GM19455 (cell line): ENCODE results near the gene COA1.

Experiments
- ATAC-seq: cut with Tn5 transposase; IDR thresholded peaks from one replicate; pipeline ENCODE4 v1.9.1; 2021; ENCODE audit not compliant: unreplicated experiment

The COA1 gene

DNA sequence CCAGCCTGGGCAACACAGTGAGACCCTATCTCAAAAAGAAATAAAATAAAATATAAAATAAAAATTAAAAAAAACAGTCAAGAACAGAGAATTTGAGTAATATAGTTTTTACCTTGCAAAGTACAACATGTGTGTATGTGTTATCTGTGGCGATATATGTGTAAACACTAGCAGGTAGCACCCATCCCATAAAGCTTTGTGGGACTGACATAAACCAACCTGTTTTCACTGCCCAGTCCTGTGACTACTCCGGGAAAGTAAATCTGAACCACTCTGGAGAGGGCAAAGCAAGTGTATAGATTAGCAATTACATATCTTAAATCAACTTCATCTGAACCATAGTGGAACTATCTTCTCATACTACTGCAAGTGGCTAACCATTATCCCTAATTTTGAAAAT is 72.3 kb downstream of the COA1 start:
- no peak for ATAC-seq

DNA sequence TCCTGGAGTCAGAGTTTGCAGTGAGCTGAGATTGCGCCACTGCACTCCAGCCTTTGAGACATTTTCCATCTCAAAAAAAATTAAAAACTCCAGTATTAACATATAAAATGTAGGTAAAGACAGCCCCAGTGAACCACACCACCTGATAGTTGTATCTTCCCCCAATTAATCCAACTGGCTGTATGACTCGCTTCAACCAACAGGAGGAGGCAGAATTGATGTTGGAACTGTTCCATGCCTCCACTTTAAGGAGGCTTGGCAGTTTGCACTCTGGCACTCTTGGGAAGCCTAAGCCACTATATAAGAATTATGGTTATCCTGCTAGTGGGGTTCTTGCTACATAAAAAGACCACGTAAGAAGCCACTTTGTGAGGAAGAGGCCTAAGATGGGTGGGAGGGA is 73.7 kb downstream of the COA1 start:
- no peak for ATAC-seq

DNA sequence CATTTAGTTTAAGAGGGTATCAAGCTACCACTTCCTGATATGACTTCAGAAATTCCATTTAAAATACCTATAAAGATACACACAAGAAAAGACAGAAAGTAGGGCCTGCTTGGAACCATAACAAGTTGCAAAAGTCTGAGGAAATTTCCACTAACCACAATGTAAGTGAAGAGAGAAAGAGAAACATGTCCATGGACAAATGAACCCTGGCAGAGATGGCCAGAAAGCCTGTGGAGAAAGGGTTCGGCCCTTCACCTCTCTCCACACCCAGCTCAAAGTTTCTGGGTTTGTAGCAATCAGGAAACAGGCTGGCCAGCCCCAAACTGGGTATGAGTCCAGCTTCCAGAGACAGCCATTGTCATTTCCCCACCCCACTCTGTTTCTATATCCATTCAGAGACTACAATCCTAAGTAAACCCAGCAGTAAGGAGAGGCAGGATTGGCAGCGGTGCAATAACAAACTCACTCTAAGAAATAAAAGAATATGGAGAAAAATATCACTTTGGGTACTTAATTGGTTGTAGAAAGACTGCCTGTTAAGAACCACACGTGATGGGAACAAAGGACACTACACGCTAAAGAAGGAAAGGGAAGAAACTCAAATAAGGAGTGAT is 75.3 kb downstream of the COA1 start:
- no peak for ATAC-seq

DNA sequence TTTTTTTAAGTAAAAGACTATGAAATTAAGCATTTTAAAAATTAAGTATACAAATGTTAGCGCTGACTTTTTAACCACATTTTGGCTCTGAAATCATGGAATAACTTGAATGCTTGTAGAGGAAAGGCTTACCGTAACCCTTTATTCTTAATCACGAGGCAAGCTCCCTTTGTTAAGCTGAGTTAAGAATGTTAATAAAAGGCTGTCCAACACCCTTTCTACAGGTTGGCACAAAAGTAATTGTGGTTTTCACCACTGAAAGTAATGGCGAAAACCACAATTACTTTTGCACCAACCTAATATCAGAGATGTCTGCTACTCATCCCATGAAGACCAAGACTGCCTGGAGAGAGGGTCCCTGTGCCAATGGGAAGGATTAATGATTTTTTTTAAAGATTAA is 75.9 kb downstream of the COA1 start:
- ATAC-seq: no peak

DNA sequence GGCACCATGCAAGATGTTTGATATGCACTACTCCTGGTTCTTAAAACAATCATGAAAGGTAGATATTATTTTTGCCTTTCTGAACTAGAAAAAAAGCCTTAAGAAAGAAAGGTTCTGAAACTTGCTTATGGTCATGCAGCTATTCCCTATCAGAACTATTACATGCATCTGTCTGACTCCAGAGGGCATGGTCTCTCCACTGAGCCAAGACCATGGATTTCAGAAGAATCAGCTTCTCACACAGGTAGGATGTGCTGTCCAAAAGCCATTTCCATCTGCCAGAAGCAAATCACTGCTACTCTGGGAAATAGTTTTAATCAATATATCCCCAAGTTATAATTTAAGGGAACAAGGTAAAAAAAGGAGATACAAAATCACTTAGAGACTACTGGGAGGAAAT is 77.0 kb downstream of the COA1 start:
- ATAC-seq: no peak

DNA sequence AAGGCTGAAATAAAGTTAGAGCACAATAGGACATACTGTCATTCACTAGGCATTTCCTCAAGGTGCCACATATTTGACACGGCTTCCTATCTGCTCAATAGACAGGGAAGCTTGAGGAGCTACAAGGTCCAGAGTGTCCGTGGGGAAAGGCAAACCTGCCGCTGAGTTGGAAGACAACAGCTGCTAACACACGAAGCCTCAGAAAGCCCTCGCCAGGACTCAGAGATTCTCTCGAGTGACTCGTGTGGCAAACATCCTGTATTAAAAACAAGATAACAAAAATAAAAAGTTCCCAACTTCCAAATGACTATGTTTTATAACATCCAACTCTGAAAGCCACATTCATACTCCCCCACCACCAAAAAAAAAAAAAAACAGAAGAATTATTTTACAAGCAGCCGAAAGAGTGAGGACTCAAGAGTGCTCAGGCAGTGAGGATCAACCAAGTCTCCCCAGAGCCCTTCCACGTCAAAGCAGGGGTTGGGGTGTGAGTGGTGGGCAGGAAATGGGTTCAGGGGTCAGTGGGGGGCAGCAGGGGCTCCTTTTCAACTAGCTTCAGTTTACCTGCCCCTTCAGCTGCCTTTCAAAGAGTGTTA is 78.8 kb downstream of the COA1 start:
- no peak for ATAC-seq

DNA sequence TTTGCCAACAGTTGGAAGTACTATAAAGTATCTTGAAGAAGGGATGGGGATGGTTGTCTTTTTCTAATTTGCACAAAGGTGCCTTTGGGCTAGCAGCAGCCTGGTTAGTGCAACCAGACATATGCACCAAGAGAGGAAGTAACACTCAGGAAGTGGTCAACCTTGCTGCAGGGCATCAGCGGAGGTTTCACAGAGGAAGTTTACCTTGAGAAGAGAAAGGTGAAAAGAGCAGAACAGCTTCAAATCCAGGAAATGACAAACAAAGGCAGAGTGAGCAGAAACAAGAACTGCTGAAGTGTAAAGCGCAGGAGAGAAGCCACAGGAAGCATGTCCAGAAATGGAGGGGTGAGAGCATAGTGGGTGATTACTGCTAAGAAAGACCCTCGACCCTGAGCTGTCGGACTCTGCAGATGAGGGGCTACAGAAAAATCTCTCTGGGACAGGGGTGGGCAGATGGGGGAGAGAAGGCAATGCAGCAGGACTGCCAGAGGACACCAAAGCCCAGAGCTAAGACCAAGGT is 79.5 kb downstream of the COA1 start:
- ATAC-seq: peak; percentile 64

DNA sequence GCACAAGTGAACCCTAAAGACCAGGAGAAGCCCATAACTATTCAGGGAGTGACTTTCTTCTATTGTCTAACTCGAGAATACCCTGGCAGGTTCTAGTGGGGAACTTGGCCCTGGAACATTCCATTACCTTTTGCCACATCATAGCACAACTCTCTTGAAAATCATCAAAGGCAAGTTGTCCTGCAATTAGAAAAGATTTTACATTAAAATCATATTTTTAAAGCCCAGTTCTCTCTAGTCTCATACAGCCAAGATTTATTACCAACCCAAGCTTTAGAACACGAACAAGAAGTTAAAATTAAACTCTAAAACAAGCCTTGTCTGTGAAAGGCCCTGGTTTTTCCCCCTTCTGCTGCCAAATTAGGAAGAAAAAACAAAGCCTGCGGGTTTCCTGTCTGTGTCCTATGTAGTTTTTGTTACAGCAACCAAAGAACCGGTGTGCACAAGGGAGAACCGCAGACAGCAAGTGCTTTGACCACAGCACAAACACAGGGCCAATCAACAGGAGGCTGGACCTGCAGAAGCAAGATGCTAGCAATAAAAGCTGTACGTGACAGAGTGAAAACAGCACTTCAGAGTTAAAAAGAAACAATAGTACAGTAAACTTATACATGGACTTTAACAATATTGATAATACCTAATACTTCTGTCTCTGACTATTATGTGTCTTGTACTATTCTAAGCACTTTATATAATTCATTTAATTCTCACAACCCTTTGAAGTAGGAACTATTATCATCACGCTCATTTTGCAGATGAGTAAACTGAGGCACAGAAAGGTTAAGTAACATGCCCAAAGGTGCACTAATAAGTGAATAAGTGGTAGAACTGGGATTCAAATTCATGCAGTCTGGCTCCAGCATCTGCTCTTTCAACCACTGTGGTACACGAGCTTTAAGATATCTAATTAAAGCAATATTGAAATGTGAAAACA is 80.6 kb downstream of the COA1 start:
- peak; percentile 63 for ATAC-seq

DNA sequence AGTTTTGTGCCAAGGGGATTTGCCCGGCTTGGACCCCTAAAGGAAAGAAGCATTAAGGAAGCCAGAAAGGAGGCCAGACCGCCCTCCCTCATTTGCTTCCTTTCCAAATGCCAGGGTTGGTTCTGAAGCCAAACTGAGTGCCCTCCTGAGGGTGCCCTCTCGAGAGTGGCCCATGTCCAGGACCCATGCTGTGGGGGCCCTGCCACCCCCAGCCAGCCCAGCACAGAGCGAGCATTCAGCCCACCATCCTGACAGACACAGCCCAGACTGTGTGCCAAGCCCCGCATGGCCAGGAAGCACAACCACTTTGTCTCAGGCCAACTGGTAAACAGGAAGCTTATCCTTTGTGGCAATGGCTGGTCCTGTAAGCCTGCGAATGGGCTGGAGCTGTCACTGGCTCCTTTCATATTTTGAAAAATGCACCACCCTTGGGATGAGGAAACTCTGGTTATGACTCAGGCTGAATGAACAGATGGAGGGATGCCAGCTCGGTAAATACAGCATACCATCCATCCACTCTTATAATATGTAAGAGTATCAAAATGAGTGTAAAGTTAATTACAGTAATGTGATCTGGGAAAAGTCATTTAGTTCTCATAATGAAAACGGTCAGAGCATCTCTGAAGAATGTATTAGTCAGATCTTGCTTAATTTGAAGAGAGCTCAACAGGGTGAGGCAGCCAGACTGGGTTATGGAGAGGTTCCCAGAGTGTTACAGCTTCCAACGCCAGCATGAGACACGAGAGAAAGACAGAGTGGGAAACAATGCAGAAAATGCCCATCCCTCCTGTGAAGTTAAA is 81.5 kb downstream of the COA1 start:
- ATAC-seq: no peak

DNA sequence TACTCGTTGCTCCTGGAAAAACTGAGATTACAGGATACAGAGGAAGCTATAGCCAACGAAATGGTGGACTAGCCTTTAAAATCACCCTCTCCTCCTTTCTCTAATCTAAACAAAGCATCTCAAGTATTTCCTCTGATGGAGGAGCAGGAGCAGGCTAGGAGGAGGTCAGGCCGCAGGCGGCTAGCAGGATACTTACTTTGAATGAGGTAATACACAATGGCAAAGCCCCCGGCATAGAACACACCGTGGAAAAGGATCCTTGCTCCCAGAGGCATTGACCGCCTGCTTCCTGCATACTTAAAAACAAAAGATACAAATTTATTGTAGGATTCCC is 82.0 kb downstream of the COA1 start:
- ATAC-seq: no peak

DNA sequence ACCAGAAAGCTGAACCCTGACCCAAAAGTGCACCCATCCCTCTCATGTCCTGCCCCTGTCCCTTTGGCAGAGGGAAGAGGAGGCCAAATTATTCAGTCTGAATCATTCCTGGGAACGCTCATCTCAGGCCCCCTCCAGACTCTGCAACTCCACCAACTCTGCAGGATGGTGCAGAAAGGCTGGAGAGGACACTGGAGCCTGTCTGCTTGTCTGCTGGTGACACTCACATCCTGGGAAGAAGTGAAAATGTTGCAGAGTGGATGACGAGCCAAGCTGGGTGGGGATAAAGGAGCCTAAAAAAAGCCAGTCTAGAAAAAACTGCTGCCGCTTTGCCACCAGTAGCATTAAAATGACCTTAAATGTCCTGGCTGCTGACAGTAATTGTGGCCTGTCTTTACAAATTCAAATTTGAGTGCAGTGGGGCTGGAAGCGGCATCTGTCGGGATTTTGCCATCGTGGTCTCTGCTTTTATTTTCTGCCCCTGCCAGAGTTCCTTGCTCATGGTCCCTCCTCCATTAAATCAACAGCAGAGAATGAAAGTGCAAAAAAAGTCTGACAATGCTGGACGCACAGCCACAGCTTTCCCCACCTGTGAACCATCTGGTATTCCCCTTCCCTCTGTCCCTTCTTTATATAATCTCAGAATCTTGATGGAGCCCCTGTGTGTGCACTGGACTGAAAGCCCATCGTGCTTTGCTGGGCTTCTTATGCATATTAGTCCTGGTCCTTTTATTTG is 82.6 kb downstream of the COA1 start:
- no peak for ATAC-seq

DNA sequence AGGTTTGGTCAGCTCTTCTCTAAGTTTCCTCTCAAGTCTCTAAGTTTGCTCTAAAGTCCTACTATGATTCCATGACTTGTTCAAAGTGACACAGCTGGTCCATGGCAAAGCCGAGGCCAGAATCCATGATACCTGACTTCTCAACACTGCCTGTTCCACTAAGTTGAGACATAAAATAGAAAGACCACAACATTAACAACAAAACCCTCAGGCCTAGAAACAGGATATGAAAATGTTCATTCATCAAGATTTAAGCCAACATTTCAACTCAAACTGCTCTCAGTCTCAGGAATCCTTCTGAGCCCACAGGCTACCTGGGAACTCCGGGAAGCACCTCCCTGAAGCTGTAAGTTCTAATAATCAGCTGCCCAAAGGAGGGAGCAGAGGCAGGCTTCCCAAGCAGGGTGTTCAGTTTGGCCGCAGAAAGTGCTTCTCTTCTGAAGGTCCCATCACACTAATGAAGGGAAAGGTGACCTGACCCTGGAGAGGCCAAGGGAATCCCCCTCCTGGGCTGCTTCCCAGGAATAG is 83.6 kb downstream of the COA1 start:
- no peak for ATAC-seq

DNA sequence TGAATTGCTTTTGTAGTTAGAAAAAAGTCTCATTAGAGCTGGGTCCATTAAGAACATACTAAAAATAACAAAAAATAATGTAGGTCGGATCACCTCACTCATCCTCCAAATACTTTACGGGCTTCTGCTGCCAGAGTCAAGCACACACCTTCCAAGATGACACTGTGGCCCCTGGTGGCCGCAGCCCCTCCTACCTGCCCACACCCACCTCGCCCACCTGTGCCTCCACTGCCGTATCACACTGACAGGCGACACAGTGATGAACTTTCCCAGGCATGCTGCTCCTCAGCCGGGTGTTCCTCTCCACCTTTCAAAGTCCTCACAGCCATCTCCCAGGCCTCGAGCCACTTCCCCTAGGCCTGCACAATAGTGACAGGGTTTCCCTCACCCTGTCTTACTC is 85.5 kb downstream of the COA1 start:
- no peak for ATAC-seq

DNA sequence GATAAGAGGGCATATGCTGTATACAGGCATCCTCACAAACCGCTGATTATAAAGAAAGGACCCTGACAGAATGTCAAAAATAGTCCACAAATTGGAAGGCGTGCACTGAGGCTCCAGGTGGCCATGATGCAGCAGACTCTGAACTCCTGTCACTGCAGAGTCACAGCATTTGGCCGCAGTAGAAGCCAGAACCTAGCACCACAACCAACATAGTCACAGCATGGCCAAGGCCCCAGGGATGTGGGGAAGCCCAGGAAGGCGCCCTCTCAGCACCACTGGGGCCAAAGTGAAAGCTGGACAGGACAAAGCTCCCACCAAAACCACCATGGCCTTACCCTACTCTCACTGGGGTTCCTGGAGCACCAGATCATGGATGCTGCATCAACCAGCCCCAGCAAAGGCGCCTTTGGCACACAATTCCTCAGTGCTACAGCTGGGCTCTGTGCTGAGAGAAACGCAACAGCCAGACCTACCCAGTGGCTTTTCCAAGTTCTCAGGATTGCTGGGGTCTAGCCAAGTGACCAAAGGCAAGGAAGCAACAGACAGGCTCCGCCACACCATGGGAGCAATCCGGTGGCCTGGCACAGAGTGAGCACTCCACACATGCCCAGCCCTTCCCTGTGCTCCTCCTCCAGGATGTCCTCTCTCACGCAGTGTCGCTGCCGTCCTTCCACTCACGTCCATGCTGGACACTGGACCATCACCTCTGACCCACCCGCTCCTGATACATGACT is 86.3 kb downstream of the COA1 start:
- ATAC-seq: no peak

DNA sequence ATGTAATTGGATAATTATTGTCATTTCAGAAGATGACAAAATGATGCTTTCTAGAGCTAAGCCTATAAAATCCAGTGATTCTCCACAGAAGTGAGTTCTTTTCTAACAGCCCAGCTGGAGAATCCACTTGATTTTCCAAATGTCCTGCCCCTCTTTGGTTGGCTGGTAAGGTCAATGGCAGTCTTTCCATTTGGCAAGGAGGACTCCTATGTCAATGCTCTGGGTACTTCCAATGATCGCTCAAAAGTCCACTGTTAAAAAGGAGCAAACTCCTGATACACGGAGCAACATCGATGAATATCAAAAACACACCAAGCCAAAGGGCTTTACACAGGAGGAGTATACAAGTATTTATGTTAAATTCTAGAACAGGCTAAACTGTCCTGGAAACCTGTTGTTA is 88.6 kb downstream of the COA1 start:
- ATAC-seq: no peak

DNA sequence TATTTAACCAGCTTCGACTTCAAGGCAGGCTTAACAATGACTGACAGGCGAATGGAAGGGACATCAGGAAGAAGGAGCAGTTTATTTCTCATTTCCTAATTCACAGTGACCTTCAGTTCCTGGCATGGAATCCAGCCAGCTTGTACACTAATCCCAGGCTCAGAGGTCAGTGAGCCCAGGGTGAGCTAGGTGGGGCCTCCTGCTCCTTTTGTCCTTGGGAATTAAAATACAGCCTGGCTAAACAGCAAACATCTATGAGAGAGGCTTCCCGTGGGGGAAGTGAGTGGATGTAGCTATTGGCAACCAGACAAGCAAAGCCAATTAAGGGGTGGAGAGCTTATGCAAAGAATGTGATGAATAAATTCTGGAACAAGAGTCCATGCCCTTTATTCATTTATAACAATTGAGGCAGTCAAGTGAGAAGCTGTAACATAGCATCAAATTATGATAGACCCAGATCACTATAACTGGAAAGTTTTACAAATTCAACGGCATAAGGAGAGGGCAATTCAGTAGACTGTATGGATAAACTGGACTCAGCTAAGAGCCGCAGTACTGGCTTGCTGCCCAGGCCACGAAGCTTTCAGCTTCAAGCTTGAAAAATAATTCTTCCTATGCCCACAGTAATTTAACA is 89.3 kb downstream of the COA1 start:
- ATAC-seq: no peak

DNA sequence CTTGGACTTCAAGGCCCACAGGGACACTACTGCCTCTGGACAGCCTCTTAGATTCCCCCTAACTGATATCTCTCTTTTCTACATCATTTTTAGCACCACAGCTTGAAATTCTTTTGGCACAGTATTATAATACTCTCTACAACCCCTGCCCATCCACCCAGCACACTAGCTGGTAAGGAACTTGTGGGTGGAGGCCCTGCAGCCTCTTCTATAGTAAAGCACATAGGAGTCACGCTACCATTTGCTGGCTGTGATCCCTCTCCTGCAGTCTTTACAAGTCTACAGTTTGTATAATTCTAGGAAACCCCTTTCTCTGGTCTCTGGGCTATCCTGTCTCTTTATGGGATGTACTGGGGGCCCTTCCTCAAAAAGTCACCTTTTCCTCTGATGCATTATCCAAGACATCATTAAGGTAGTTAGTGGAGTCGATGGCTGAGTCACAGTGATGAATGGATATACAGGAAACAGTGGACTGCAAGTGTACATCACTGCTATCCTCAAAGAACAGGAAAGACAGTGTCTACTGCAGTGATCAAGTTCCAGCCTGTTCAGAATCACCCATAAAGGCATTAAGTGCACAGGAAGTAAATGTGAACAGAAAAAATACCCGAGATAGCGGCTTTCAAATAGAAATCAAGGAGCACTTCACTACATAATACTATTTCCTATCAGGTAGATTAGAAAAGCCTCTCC is 92.1 kb downstream of the COA1 start:
- ATAC-seq: no peak

DNA sequence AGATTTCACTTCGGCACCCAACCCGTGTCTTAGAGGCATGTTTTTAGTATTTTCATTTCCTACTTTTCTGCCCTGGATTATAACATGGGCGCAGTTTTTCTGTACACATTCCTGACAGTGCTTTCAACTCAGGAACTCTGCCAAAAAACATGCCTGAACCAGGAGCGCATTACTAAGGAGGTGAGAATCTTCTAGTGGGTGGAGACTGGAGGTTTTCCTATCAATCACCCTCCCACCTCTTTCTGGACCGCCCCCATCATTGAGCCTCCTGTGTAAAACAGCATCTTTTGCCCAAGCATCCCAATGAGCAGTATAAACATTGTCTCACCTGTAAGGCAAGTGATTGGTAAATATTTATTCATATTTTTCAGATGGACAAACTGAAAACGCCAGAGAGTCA is 93.2 kb downstream of the COA1 start:
- no peak for ATAC-seq

DNA sequence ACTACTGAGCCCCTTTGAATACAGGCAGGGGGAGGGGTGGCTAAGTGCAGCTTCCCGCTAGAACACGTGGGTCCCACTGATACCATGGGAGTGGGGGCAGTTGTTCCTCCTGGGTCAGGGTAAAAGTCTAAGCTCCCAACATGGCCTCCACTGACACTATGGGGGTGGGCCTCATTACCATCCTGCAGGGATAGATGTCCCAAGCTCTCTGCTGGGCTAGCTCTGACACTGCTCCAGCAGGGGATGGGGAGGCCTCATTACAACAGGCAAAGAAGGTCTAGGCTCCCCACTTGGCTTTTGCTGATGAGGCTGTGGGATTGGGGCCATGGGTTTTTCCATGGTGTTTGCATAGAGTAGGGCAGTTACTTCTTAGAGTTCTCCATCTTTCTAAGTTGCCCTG is 94.9 kb downstream of the COA1 start:
- ATAC-seq: no peak
